ENCODE results near the gene CDK19. TPM values are rescaled to one million over a fixed set of nuclear protein-coding genes. Genes with fewer than 3 reads are reported as not detected.
A peak's percentile ranks its signal among the peaks of the same experiment; 100 is the strongest.
"Not testable (repeated sequence)": the region's sequence is repeated elsewhere in the genome, so short reads cannot be mapped to it uniquely, and the experiment has no call there.

The CDK19 gene
- total RNA-seq, 2 donors from 2014 or later, result 18.3 to 39.8 TPM

DNA sequence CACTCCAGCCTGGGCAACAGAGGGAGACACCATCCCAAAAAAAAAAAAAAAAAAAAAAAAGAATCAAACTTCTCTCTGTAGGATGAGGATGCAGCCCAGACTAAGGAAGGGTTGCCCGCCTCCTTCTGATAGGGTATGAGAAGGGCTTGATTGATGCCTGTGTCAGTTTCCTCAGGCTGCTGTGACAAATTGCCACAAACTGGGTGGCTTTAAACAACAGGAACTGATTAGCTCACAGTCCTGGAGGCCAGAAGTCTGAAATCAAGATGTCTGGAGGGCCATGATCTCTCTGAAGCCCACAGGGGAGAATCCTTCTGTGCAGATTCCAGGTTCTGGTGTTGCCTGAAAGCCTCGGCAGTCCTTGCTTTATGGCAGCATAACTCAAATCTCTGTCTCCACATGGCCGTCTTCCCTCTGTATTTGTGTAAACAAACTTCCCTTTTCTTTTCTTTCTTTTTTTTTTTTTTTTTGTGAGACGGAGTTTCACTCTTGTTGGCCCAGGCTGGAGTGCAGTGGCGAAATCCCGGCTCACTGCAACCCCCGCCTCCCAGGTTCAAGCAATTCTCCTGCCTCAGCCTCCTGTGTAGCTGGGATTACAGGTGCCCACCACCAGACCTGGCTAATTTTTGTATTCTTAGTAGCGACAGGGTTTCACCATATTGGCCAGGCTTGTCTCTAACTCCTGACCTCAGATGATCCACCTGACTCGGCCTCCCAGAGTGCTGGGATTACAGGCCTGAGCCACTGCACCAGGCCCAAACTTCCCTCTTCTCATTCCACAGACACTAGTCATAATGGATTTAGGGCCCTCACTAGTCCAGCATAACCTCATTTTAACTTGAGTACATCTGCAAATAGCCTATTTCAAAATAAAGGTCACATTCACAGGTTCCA is 11.2 kb upstream of the CDK19 start:
- H3K4me3 Mint-ChIP-seq, result no peak overlapping the region
- no peak for ATAC-seq (replicated peaks)
- no peaks in the 10 kb centered on the region for H3K36me3 Mint-ChIP-seq (ENCODE audit: low read depth)
- no peaks in the 10 kb centered on the region for H3K9me3 Mint-ChIP-seq
- H3K27ac Mint-ChIP-seq, result no peak overlapping the region
- no peaks in the 10 kb centered on the region for H3K4me1 Mint-ChIP-seq
- no peaks in the 10 kb centered on the region for H3K27me3 Mint-ChIP-seq

DNA sequence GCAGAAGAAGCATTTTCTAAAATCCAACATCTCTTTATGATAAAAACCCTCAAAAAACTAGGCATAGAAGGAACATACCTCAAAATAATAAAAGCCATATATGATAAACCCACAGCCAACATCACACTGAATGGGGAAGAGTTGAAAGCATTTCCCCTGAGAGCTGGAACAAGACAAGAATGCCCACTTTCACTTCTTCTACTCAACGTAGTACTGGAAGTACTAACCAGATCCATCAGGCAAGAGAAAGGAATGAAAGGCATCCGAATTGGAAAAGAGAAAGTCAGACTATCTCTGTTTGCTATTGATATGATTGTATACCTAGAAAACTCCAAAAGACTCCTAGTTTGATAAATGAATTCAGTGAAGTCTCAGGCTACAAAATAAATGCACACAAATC is 7.9 kb upstream of the CDK19 start:
- no peaks in the 10 kb centered on the region for H3K9me3 Mint-ChIP-seq
- no peaks in the 10 kb centered on the region for H3K36me3 Mint-ChIP-seq (ENCODE audit: low read depth)
- H3K4me1 Mint-ChIP-seq, result no peaks in the 10 kb centered on the region
- no peaks in the 10 kb centered on the region for H3K27me3 Mint-ChIP-seq
- H3K4me3 Mint-ChIP-seq, result no peak overlapping the region
- no peak for ATAC-seq (replicated peaks)
- H3K27ac Mint-ChIP-seq, result no peak overlapping the region

DNA sequence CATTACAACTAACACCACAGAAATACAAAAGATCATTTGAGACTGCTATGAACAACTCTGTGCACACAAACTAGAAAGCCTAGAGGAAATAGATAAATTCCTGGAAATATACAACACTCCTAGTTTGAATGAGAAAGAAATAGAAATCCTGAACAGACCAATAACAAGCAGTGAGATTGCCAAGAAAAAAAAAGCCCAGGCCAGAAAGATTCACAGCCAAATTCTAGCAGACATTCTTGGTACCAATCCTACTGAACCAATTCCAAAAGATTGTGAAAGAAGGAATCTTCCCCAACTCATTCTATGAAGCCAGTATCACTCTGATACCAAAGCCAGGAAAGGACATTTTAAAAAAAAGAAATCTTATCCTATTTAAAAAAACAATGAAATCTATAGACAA is 7.0 kb upstream of the CDK19 start:
- H3K27me3 Mint-ChIP-seq, result no peaks in the 10 kb centered on the region
- no peaks in the 10 kb centered on the region for H3K36me3 Mint-ChIP-seq (ENCODE audit: low read depth)
- no peak overlapping the region for H3K4me3 Mint-ChIP-seq
- no peak overlapping the region for H3K27ac Mint-ChIP-seq
- no peak for ATAC-seq (replicated peaks)
- no peaks in the 10 kb centered on the region for H3K9me3 Mint-ChIP-seq
- H3K4me1 Mint-ChIP-seq, result no peaks in the 10 kb centered on the region

DNA sequence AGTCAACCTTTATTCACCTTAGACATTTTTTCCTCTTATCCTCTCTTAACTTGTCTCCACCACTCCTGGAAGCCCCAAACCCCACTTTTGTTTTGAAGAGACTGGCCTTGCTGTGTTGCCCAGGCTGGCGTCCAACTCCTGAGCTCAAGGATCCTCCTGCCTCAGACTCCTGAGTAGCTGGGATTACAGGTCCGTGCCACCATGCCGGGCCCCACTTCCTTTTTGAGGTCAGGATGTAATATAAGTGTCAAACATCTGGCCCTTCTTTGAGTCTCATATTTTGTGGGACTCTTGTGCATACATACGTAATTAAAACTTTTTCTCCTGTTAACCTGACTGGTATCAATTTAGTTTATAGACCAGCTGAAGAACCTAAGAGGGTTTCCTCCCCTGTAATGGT is 1.4 kb upstream of the CDK19 start:
- peaks cover 20% of the 10 kb centered on the region for H3K4me1 Mint-ChIP-seq
- H3K4me3 Mint-ChIP-seq, result peak overlapping the region; percentile 93
- H3K27me3 Mint-ChIP-seq, result no peaks in the 10 kb centered on the region
- H3K9me3 Mint-ChIP-seq, result no peaks in the 10 kb centered on the region
- ATAC-seq (replicated peaks), result no peak
- H3K36me3 Mint-ChIP-seq (ENCODE audit: low read depth), result peaks cover 14% of the 10 kb centered on the region
- peak overlapping the region; percentile 99 for H3K27ac Mint-ChIP-seq

DNA sequence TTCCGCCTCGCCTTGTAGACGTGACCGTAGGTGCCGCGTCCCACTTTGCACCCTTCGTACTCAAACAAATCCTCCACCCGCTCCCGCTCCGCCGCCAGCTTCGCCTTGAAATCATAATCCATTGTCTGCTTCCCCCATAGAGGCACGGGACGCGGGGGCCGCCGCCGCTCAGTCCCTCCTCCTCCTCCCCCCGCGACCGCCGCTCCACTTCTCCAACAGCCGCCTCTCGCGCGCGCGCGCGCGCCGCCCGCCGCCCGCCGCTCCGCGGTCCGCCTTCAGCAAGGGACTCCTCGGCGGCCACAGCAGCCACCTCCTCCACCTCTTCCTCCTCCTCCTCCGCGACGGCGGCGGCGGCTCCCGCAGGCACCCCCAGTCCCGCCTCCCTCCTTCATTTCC is 256 bp downstream of the CDK19 start:
- Mint-ChIP-seq H3K4me3 (peak overlapping the region; percentile 93), H3K36me3 (ENCODE audit: low read depth) (peaks cover 14% of the 10 kb centered on the region), H3K9me3 (no peaks in the 10 kb centered on the region), H3K27ac (peak overlapping the region; percentile 99), H3K27me3 (no peaks in the 10 kb centered on the region), H3K4me1 (peaks cover 22% of the 10 kb centered on the region)
- peak; percentile 8 for ATAC-seq (replicated peaks)

DNA sequence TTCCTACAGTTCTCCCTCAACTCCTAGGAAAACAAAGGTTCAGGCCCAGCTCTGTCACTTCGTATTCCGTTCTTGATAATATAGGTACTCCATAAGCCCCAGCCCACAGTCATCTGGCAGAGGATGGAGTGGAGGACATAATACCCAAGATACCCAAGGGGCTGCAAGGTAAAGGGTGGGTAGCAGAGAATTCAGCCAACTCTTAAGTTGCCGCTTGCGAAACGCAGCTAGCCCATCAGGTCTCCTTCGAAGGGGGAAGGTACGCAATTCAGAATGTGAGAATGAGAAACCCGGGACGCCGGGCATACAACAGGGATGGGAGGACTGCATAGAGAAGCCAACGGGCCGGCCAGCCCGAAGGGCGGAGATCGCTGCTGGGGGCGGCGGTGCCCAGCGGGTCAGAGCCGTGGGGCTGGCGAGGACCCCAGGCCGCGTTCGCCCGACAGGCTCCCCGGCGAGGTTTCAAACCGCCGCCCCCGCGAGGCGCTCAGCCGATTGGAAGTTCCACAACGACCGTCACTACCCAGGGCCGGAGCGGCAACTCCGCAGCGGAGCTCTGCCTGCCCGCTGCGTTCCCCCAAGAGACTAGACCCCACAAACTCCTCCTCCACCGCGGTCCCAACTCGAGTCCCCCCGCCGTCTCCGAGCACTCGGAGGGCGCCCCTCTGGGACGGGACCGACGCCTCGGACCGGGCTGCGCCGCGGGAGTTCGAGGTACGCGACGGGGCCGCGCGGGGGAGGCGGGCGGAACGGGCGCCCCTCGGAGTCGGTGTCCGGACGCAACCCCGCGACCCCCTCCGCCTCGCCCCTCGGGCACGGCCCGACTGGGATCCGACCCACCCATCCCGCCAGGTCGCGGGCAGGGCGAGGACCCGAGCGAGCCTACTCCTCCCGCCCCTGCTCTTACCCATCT is 911 bp downstream of the CDK19 start:
- H3K27ac Mint-ChIP-seq, result peak overlapping the region; percentile 99
- no peaks in the 10 kb centered on the region for H3K27me3 Mint-ChIP-seq
- peaks cover 27% of the 10 kb centered on the region for H3K4me1 Mint-ChIP-seq
- ATAC-seq (replicated peaks), result peak; percentile 11
- H3K9me3 Mint-ChIP-seq, result no peaks in the 10 kb centered on the region
- peaks cover 14% of the 10 kb centered on the region for H3K36me3 Mint-ChIP-seq (ENCODE audit: low read depth)
- peak overlapping the region; percentile 93 for H3K4me3 Mint-ChIP-seq

DNA sequence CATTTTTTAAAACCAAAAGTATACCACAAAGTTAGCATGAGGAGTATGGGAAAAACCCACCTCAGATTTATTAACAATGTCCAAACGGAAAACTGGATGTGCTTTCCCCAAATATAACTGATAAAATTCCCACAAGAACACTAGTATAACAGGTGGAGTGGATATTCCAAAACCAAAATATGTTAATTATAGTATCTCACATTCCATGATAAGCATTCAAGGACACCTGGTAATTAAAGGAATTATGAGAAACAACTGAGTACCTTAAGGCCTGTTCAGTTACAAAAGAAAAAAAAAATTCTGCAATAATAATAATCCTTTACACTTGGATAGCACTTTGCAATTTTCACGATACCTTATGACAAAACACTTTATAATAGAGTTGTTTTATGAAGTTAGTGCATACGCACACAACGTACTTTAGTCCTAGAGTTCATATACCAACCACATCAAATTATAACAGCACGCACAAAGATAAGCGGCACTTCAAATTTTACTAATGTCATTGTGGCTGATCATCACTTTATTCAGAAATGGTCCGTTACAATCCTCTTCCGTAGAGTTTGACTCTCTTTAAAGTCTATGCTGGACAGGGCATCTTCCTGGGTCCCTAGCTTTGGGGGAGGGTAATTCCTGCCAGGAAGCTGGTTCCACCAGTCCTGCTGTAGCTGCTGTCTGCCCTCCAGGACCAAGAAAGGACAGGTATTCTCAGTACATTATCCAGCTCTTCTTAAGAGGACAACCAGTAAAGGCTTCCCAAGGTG is 1.7 kb downstream of the CDK19 start:
- no peaks in the 10 kb centered on the region for H3K27me3 Mint-ChIP-seq

DNA sequence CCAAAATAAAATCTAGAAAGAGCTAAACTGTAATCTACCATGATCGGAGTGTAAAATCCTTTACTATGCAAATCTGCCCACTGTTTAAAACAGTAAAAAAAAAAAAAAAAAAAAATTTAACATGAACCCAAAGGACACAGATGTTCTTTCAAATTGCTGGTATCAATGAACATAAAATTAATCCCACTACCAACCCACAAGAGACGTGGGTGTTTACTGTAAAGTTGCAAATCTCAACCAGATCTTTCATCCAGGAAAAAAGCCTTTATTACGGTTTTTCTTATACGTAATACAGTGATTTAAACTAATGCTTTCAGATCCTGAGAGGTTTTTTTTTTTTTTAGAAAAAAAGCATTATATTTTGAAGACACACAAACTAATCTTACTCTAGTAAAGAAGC is 2.5 kb downstream of the CDK19 start:
- Mint-ChIP-seq H3K4me1 (peaks cover 27% of the 10 kb centered on the region), H3K27me3 (no peaks in the 10 kb centered on the region), H3K27ac (no peak overlapping the region), H3K36me3 (ENCODE audit: low read depth) (peaks cover 14% of the 10 kb centered on the region), H3K4me3 (peak overlapping the region; percentile 93), H3K9me3 (no peaks in the 10 kb centered on the region)
- no peak for ATAC-seq (replicated peaks)

More for the DNA sequence above, 1.7 kb downstream of the CDK19 start:
- Mint-ChIP-seq H3K4me3 (peak overlapping the region; percentile 93), H3K4me1 (peaks cover 27% of the 10 kb centered on the region), H3K36me3 (ENCODE audit: low read depth) (peaks cover 14% of the 10 kb centered on the region), H3K9me3 (no peaks in the 10 kb centered on the region), H3K27ac (peak overlapping the region; percentile 99)
- ATAC-seq (replicated peaks), result no peak

DNA sequence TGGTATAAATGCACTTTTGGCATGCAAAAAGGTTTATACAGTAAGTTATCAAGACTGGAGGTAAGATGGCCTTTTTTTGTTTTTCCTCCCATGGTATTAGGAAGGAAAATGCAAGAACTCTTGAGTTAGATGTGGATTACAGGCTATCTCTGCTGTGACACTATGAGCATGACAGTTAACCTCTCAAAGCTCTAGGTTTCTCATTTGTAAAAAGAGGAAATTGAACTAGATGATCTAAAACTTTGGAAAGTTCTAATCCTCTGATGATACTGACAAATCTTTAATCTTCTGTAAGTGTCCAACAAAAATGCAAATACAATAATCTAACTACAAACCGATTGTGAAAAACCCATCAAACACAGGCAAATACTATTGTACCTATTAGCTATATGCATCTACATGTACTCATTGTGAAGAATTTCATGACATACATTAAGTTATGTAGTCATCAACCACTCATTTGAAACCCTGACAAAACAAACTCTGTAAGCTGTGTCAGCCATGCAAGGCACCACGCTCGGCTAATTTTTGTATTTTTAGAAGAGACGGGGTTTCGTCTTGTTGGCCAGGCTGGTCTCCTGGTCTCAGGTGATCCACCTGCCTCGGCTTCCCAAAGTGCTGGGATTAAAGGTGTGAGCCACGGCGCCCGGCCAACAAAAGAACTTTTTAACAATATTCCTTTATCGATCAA is 4.2 kb downstream of the CDK19 start:
- no peaks in the 10 kb centered on the region for H3K27me3 Mint-ChIP-seq
- H3K9me3 Mint-ChIP-seq, result no peaks in the 10 kb centered on the region
- ATAC-seq (replicated peaks), result no peak
- peaks cover 14% of the 10 kb centered on the region for H3K36me3 Mint-ChIP-seq (ENCODE audit: low read depth)
- peaks cover 22% of the 10 kb centered on the region for H3K4me1 Mint-ChIP-seq
- no peak overlapping the region for H3K4me3 Mint-ChIP-seq
- H3K27ac Mint-ChIP-seq, result no peak overlapping the region

DNA sequence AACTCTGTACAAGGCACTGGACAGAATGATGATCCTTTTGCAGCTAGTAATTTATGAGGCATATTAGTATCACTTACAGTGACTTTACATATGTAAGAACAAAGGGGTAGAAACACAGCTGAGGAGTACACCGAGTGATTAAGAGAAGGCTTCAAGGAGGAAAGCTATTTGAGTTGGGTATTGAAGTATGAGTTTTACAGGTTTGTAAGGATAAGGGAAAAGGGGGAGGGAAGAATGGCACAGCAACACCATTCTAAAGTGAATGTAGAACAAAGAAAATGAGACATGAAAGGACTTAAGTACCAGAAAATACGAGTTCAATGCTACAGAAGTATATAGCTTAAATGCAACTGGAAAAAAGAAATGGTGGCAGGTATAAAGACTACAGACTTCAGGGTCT is 5.5 kb downstream of the CDK19 start:
- no peak overlapping the region for H3K4me3 Mint-ChIP-seq
- H3K9me3 Mint-ChIP-seq, result no peaks in the 10 kb centered on the region
- peaks cover 1% of the 10 kb centered on the region for H3K36me3 Mint-ChIP-seq (ENCODE audit: low read depth)
- no peak overlapping the region for H3K27ac Mint-ChIP-seq
- no peaks in the 10 kb centered on the region for H3K27me3 Mint-ChIP-seq
- H3K4me1 Mint-ChIP-seq, result peaks cover 21% of the 10 kb centered on the region
- no peak for ATAC-seq (replicated peaks)

DNA sequence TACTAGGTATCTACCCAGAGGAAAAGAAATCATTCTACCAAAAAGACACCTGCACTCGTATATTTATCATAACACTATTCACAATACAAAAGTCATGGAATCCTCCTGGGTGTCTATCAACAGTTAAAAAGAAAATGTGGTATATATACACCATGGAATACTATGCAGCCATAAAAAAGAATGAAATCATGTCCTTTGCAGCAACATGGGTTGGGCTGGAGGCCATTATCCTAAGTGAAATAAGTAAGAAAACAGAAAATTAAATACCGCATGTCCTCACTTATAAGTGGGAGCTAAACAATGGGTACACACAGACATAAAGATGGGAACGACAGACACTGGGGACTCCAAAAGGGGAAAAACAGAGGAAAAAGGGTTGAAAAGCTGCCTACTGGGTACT is 13.1 kb downstream of the CDK19 start:
- not testable (repeated sequence) for H3K36me3 Mint-ChIP-seq (ENCODE audit: low read depth); ATAC-seq (replicated peaks); H3K27ac Mint-ChIP-seq; H3K4me3 Mint-ChIP-seq; H3K27me3 Mint-ChIP-seq; H3K9me3 Mint-ChIP-seq
- H3K4me1 Mint-ChIP-seq, result peaks cover 24% of the 10 kb centered on the region

DNA sequence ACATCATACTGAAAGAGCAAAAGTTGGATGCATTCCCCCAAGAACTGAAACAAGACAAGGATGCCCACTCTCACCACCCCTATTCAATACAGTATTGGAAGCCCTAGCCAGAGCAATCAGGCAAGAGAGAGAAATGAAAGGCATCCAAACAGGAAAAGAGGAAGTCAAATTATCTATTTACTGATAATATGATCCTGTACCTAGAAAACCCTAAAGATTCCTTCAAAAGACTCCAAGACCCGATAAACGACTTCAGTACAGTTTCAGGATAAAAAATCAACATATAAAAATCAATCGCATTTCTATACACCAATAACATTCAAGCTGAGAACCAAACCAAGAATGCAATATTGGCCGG is 14.5 kb downstream of the CDK19 start:
- Mint-ChIP-seq H3K27ac (no peak overlapping the region), H3K27me3 (no peaks in the 10 kb centered on the region), H3K4me1 (peaks cover 19% of the 10 kb centered on the region), H3K36me3 (ENCODE audit: low read depth) (no peaks in the 10 kb centered on the region), H3K4me3 (no peak overlapping the region), H3K9me3 (peaks cover 4% of the 10 kb centered on the region)
- ATAC-seq (replicated peaks), result no peak

DNA sequence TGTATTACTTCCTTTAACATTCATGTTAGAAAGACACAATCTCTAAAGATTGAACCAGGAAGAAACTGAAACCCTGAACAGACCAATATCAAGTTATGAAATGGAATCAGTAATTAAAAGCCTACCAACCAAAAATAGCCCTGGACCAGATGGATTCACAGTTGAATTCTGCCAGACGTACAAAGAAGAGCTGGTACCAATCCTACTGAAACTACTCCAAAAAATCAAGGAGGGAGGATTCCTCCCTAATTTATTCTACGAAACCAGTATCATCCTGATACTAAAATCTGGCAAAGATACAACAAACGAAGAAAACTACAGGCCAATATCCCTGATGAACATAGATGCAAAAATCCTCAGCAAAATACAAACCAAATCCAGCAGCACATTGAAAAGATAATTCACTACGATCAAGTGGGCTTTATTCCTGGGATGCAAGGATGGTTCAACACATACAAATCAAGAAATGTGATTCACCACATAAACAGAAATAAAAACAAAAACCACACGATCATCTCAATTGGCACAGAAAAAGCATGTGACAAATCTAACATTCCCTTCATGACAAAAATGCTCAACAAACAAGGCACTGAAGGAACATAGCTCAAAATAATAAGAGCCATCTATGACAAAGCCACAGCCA is 15.0 kb downstream of the CDK19 start:
- Mint-ChIP-seq H3K4me1 (peaks cover 19% of the 10 kb centered on the region), H3K9me3 (peaks cover 4% of the 10 kb centered on the region), H3K27ac (no peak overlapping the region), H3K36me3 (ENCODE audit: low read depth) (no peaks in the 10 kb centered on the region), H3K4me3 (no peak overlapping the region), H3K27me3 (no peaks in the 10 kb centered on the region)
- no peak for ATAC-seq (replicated peaks)

Measured in activated T-helper 17 cell treated with anti-CD3 and anti-CD28 coated beads, Interleukin-2, amount 50 U/mL, for 72 hours (primary cell).